SU-DHL-6 (cell line): Measurements from ENCODE around the gene ZNF879.

Experiments
- H2AFZ ChIP-seq: fragments of 200-600 bp; sonication (generic); 2 replicates; pipeline ENCODE4 v1.6.1; 2014; ENCODE audit warnings: low read depth, mild to moderate bottlenecking, moderate library complexity, mixed read lengths, antibody characterized with exemption, low read length; ENCODE audit not compliant: severe bottlenecking
- H3F3A ChIP-seq: fragments of 200-600 bp; shearing (Covaris generic); 2 replicates; pipeline ENCODE4 v1.6.0; 2016; ENCODE audit warnings: antibody characterized with exemption, mild to moderate bottlenecking; ENCODE audit not compliant: insufficient read depth
- H3K27ac ChIP-seq: fragments of 200-600 bp; sonication (generic); 2 replicates; pipeline ENCODE4 v1.5.1; 2016; ENCODE audit warnings: low read depth, mild to moderate bottlenecking, low read length, moderate library complexity, mixed read lengths
- H3K27me3 ChIP-seq: fragments of 200-600 bp; sonication (generic), shearing (Covaris generic); 2 replicates; pipeline ENCODE4 v1.6.0; 2014; ENCODE audit warnings: mild to moderate bottlenecking, low read length
- H3K36me3 ChIP-seq: fragments of 200-600 bp; sonication (generic); 2 replicates; pipeline ENCODE4 v1.6.1; 2014; ENCODE audit warnings: mild to moderate bottlenecking, low read length, mixed read lengths
- H3K4me2 ChIP-seq: fragments of 300-600, 200-600 bp; shearing (Covaris generic), sonication (generic); 2 replicates; pipeline ENCODE4 v1.6.0; 2014; ENCODE audit warnings: low read length, low read depth, mild to moderate bottlenecking; ENCODE audit not compliant: poor library complexity, severe bottlenecking
- H3K4me3 ChIP-seq: fragments of 200-600 bp; sonication (generic); 2 replicates; pipeline ENCODE4 v1.5.1; 2014; ENCODE audit warnings: antibody characterized with exemption, low read length, mild to moderate bottlenecking, mixed read lengths; ENCODE audit not compliant: insufficient read depth, poor library complexity, severe bottlenecking
- H3K79me2 ChIP-seq: fragments of 200-600 bp; sonication (generic); 2 replicates; pipeline ENCODE4 v1.6.1; 2014; ENCODE audit warnings: mild to moderate bottlenecking, low read length, moderate library complexity; ENCODE audit not compliant: insufficient read depth
- H3K9ac ChIP-seq: fragments of 200-600 bp; sonication (generic); 2 replicates; pipeline ENCODE4 v1.7.0; 2014; ENCODE audit warnings: mild to moderate bottlenecking, low read length
- H3K9me2 ChIP-seq: fragments of 200-600 bp; sonication (generic); replicated peaks from 2 replicates; pipeline ENCODE4 v1.6.1; 2014; ENCODE audit warnings: low read length; ENCODE audit not compliant: insufficient read depth
- H3K9me3 ChIP-seq: fragments of 200-600 bp; sonication (generic); 2 replicates; pipeline ENCODE4 v1.6.1; 2014; ENCODE audit warnings: low read length, mixed read lengths; ENCODE audit not compliant: insufficient read depth
- H4K20me1 ChIP-seq: fragments of 200-600 bp; sonication (generic); 2 replicates; pipeline ENCODE4 v1.6.1; 2014; ENCODE audit warnings: low read depth, mild to moderate bottlenecking, antibody characterized with exemption, low read length, moderate library complexity, mixed read lengths
- EZH2phosphoT487 ChIP-seq: fragments of 200-600 bp; sonication (generic), shearing (Covaris generic); conservative IDR thresholded peaks from 2 replicates; pipeline ENCODE4 v1.6.1; 2018; ENCODE audit warnings: mild to moderate bottlenecking, antibody characterized with exemption, low read length, moderate library complexity, mixed read lengths
- TF ChIP-seq, protein P1 (sequence below): fragments of 200-600 bp; sonication (generic); IDR thresholded peaks from one replicate; pipeline ENCODE4 v1.5.1; 2017; ENCODE audit warnings: antibody characterized with exemption, mild to moderate bottlenecking, low read length, moderate library complexity; ENCODE audit not compliant: insufficient read depth, poor library complexity, severe bottlenecking

The ZNF879 gene

DNA sequence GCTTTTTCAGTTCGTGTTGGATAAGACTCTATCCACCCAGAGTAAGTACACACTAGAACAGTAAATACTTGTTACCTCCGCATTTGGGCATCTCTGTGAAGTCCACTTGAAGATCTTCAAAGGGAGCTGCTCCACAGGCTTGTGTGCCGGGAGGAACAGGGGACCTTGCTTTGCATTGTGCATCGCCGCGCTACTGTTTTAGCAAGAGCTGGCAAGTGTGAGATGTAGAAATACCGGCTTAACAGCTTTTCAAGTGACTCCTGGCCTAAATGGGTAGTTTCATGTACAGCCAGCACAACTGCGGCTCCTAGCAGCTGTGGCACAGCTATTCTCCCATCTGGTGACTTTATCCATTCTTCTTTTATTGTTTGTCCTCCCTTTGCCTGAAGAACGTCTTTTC is 28.2 kb downstream of the ZNF879 start:
- Histone ChIP-seq H3K9me2 (no peaks in the 10 kb centered on the region), H3K9ac (no peak overlapping the region), H3K27ac (no peak overlapping the region), H4K20me1 (no peaks in the 10 kb centered on the region), H3F3A (no peaks in the 10 kb centered on the region), H3K36me3 (no peaks in the 10 kb centered on the region), H2AFZ (no peak overlapping the region), H3K27me3 (no peaks in the 10 kb centered on the region), H3K9me3 (no peaks in the 10 kb centered on the region), H3K4me3 (no peak overlapping the region), H3K4me2 (no peak overlapping the region), H3K79me2 (no peaks in the 10 kb centered on the region)
- TF ChIP-seq EZH2phosphoT487: no peak
- TF ChIP-seq, protein P1, sequence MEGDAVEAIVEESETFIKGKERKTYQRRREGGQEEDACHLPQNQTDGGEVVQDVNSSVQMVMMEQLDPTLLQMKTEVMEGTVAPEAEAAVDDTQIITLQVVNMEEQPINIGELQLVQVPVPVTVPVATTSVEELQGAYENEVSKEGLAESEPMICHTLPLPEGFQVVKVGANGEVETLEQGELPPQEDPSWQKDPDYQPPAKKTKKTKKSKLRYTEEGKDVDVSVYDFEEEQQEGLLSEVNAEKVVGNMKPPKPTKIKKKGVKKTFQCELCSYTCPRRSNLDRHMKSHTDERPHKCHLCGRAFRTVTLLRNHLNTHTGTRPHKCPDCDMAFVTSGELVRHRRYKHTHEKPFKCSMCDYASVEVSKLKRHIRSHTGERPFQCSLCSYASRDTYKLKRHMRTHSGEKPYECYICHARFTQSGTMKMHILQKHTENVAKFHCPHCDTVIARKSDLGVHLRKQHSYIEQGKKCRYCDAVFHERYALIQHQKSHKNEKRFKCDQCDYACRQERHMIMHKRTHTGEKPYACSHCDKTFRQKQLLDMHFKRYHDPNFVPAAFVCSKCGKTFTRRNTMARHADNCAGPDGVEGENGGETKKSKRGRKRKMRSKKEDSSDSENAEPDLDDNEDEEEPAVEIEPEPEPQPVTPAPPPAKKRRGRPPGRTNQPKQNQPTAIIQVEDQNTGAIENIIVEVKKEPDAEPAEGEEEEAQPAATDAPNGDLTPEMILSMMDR: no peak

DNA sequence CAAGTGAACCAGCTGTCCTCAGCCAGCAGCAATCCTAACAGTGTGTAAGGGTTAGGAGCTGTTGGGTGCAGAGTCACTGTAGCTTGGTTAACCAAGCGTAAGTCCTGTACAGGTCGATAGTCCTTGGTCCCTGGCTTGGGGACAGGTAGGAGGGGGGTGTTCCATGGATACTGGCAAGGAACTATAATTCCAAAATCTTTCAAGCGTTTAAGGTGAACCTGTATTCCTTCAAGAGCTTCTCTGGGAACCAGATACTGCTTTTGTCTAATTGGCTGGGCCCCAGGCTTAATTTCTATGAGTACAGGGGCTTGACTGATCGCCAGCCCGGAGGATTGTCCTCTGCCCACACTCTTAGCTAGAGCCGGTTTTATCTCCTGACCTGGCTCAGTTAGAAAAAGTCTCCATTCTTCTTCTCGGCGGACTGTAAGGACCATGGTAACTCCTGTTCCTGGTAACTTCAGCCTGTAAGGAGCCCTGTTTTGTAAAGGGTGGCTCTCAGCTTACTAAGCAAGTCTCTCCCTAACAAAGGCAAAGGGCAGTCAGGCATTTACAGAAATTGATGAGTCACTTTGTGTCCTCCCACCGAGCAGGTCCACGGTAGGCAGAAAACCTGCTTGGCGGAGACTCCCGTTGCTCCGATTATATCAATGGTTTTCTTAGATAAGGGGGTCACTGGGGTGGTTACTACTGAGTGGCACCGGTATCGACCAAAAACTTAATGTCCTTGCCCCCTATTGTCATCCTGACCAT is 30.6 kb downstream of the ZNF879 start:
- Histone ChIP-seq H3K79me2 (no peaks in the 10 kb centered on the region), H3K9me3 (no peaks in the 10 kb centered on the region), H4K20me1 (no peaks in the 10 kb centered on the region), H3K4me2 (no peak overlapping the region), H3K27me3 (no peaks in the 10 kb centered on the region), H3F3A (no peaks in the 10 kb centered on the region), H2AFZ (no peak overlapping the region), H3K9ac (no peak overlapping the region), H3K4me3 (no peak overlapping the region), H3K9me2 (no peaks in the 10 kb centered on the region), H3K36me3 (no peaks in the 10 kb centered on the region), H3K27ac (no peak overlapping the region)
- TF ChIP-seq EZH2phosphoT487: no peak
- TF ChIP-seq, protein P1: no peak

DNA sequence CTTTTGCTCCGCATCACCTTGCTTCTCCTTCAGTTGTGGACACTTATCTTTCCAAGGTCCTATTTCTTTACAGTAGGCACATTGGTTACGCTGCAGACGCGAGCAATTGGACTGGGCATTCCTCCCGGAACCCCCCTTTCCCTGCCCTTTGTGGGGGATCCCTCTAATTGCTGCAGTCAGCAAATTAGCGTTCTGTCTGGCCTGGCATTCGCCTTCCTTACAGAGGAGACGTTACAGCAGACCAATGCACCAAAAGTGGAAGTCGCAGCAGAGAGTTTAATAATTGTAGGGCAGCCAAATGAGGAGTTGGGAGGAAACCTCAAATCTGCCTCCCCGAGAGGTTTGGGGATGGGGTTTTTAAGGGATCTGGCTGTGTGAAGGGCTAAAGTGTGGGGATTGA is 31.3 kb downstream of the ZNF879 start:
- H3K79me2 ChIP-seq: no peaks in the 10 kb centered on the region
- no peaks in the 10 kb centered on the region for H4K20me1 ChIP-seq
- no peak overlapping the region for H3K4me3 ChIP-seq
- H3K4me2 ChIP-seq: no peak overlapping the region
- no peaks in the 10 kb centered on the region for H3K27me3 ChIP-seq
- H3F3A ChIP-seq: no peaks in the 10 kb centered on the region
- no peak overlapping the region for H3K9ac ChIP-seq
- H3K27ac ChIP-seq: no peak overlapping the region
- H3K9me2 ChIP-seq: no peaks in the 10 kb centered on the region
- TF ChIP-seq, protein P1: no peak
- TF ChIP-seq EZH2phosphoT487: no peak
- H3K36me3 ChIP-seq: no peaks in the 10 kb centered on the region
- no peak overlapping the region for H2AFZ ChIP-seq
- H3K9me3 ChIP-seq: no peaks in the 10 kb centered on the region
